Smooth muscle cell of the coronary artery (primary cell): Measurements from ENCODE around the gene SYCE1. TPM values are rescaled to one million over a fixed set of nuclear protein-coding genes. Genes with fewer than 3 reads are reported as not detected.

Experiments
- total RNA-seq: library from RNA; depleted of rRNA; stranded (reverse); fragments of >200 nt; gene quantifications from 2 replicates; pipeline ENCODE4 v1.2.3, GENCODE V29; 2014; ENCODE audit warnings: low replicate concordance

Gene SYCE1
- 0.90 TPM in 1 of 2 replicates, not detected in the other for total RNA-seq

GRCh38 chr10:133565441-133566294, at the start of gene SYCE1:
Gene SYCE1, minus strand, starts transcription at chr10:133565583. Its CDS starts 54 bp downstream, at chr10:133565529.

GRCh38 chr10:133526957-133527588, 38.3 kb downstream of the SYCE1 start, which contains the start of gene CYP2E1:
Gene CYP2E1, plus strand, starts transcription at chr10:133527363. Its CDS starts 33 bp downstream, at chr10:133527396.

Other genes starting within 250 kb of the SYCE1 start
- gene CALY, start 228.7 kb downstream of the SYCE1 start, total RNA-seq: not detected in 2 replicates
- not detected in 2 replicates for gene PRAP1, start 218.2 kb downstream of the SYCE1 start, total RNA-seq
- gene FUOM, start 207.6 kb downstream of the SYCE1 start, total RNA-seq: 3.2 and 24.3 TPM in 2 replicates
- 30.3 and 69.2 TPM in 2 replicates for gene ECHS1, start 192.2 kb downstream of the SYCE1 start, total RNA-seq
- gene PAOX, start 186.3 kb downstream of the SYCE1 start, total RNA-seq: 5.2 and 5.3 TPM in 2 replicates
- 19.2 and 34.1 TPM in 2 replicates for gene MTG1, start 171.4 kb downstream of the SYCE1 start, total RNA-seq
- gene SPRN, start 141.0 kb downstream of the SYCE1 start, total RNA-seq: 0.08 and 0.12 TPM in 2 replicates
- gene SCART1, start 111.6 kb downstream of the SYCE1 start, total RNA-seq: 1.3 and 2.7 TPM in 2 replicates
- 0.53 and 0.59 TPM in 2 replicates for gene CYP2E1, start 38.2 kb downstream of the SYCE1 start, total RNA-seq
- gene FRG2B, start 61.2 kb upstream of the SYCE1 start, total RNA-seq: not detected in 2 replicates